Muscle layer of colon (tissue), 2 donors: ENCODE measurements around the gene ZNF775.
"Not testable (repeated sequence)": the region's sequence is repeated elsewhere in the genome, so short reads cannot be mapped to it uniquely, and the experiment has no call there.

Experiments
- H3K27ac ChIP-seq: one replicate; pipeline ENCODE4 v1.7.0; 2013; ENCODE audit warnings: low read depth, mild to moderate bottlenecking, low read length, moderate library complexity
- H3K27me3 ChIP-seq, 2 donors: one replicate each; pipeline ENCODE4 v1.7.0; 2013; ENCODE audit warnings: low read length in 2 of 2, mild to moderate bottlenecking in 2 of 2; ENCODE audit not compliant: insufficient read depth in 2 of 2, control insufficient read depth in 1 of 2
- H3K36me3 ChIP-seq: one replicate; pipeline ENCODE4 v1.7.0; 2013; ENCODE audit warnings: mild to moderate bottlenecking, low read length; ENCODE audit not compliant: insufficient read depth
- H3K4me1 ChIP-seq: one replicate; pipeline ENCODE4 v1.7.0; 2013; ENCODE audit warnings: mild to moderate bottlenecking, low read length; ENCODE audit not compliant: insufficient read depth
- H3K4me3 ChIP-seq, 2 donors: one replicate each; pipeline ENCODE4 v1.7.0; 2013; ENCODE audit warnings: low read length in 2 of 2, low read depth in 1 of 2, mild to moderate bottlenecking in 1 of 2, moderate library complexity in 1 of 2
- H3K9ac ChIP-seq: one replicate; pipeline ENCODE4 v1.7.0; 2013; ENCODE audit warnings: low read length
- H3K9me3 ChIP-seq: one replicate; pipeline ENCODE4 v1.7.0; 2013; ENCODE audit warnings: mild to moderate bottlenecking, low read length
- donor health status: abdominal sarcoma.
- donor health status: Adenocarcinoma of cecum.

The ZNF775 gene

DNA sequence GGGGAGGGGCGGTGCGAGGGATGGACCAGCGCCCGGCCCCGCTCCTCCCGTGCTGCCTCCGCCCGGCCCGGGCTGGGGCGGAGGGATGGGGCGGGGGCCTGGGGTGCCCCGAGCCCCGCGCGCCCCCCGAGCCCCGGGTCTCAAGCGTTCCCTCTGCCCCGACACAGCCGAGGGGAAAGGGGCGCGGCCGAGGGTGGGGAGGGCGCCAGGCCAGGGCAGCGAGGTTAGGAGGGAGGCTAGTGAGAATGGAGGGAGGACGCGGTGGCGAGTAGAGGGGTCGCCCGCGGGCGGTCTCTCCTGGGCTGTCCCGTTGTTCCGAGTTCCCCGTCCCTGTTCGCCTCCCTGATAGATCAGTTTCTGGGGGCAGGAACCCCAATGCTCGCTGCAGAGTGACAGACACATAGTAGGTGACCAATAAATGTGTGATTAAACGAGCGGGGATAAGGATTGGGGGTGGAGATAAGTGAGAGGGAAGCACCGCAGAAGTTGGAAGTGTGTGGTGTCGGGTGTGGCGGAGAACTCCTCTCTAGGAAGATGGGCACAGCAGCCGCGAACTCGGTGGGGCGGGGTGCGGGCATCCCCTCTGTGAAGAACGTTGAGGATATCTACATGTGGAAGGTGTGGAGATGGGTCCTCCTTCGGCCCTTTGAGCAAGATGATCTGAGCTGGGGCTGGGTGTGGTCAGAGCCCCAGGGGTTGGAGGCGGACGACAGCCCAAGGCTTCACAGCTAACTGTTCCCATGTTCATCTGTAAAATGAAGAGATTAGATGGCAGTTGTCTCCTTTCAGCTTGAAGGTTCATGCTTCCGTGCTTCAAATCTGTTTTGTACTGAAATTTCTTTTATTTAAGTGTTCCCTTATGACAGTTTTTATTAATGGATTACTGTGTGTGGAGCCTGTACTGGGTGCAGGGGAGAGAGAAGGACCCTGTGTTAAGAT is 580 bp downstream of the ZNF775 start:
- Histone ChIP-seq H3K9ac (peak overlapping the region; percentile 71), H3K4me1 (peaks cover 34% of the 10 kb centered on the region), H3K27me3 (no peaks in the 10 kb centered on the region), H3K4me3 (peak overlapping the region; percentile 35 to 95), H3K27ac (peak overlapping the region; percentile 95), H3K36me3 (no peaks in the 10 kb centered on the region), H3K9me3 (no peaks in the 10 kb centered on the region)

- H3K27me3 ChIP-seq: no peaks in the 10 kb centered on the region
- H3K27ac ChIP-seq: no peak overlapping the region
- H3K36me3 ChIP-seq: no peaks in the 10 kb centered on the region
- peak overlapping the region; percentile 35 to 95 for H3K4me3 ChIP-seq
- no peak overlapping the region for H3K9ac ChIP-seq
- no peaks in the 10 kb centered on the region for H3K9me3 ChIP-seq
- peaks cover 34% of the 10 kb centered on the region for H3K4me1 ChIP-seq
Measured at GRCh38 chr7:150380463-150380862, 1.3 kb downstream of the ZNF775 start.

DNA sequence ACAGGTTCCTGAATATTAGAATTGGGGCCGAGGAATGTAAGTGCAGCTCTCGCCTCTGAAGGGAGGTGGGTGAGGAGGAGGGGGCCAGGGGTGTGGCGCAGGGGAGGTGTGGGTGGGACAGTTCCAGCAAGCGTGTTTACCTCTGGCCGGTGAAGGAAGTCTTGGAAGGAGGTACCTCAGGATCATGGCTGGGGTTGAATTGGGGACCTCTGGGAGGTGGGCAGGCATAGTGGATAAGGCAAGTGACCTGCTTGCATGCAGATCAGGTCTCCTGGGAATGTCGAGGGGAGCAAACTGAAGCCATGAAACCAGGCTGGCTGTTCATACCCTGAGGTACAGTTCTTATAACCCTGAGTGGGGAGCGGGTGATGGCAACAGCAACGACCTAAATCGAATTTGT is 2.0 kb downstream of the ZNF775 start:
- Histone ChIP-seq H3K9ac (no peak overlapping the region), H3K36me3 (no peaks in the 10 kb centered on the region), H3K4me3 (no peak overlapping the region), H3K9me3 (no peaks in the 10 kb centered on the region), H3K4me1 (peaks cover 34% of the 10 kb centered on the region), H3K27ac (no peak overlapping the region), H3K27me3 (no peaks in the 10 kb centered on the region)

- Histone ChIP-seq H3K4me1 (peaks cover 34% of the 10 kb centered on the region), H3K4me3 (no peak overlapping the region), H3K27ac (no peak overlapping the region), H3K36me3 (no peaks in the 10 kb centered on the region), H3K27me3 (no peaks in the 10 kb centered on the region), H3K9ac (no peak overlapping the region), H3K9me3 (no peaks in the 10 kb centered on the region)
Measured at GRCh38 chr7:150381785-150382122, 2.6 kb downstream of the ZNF775 start.

DNA sequence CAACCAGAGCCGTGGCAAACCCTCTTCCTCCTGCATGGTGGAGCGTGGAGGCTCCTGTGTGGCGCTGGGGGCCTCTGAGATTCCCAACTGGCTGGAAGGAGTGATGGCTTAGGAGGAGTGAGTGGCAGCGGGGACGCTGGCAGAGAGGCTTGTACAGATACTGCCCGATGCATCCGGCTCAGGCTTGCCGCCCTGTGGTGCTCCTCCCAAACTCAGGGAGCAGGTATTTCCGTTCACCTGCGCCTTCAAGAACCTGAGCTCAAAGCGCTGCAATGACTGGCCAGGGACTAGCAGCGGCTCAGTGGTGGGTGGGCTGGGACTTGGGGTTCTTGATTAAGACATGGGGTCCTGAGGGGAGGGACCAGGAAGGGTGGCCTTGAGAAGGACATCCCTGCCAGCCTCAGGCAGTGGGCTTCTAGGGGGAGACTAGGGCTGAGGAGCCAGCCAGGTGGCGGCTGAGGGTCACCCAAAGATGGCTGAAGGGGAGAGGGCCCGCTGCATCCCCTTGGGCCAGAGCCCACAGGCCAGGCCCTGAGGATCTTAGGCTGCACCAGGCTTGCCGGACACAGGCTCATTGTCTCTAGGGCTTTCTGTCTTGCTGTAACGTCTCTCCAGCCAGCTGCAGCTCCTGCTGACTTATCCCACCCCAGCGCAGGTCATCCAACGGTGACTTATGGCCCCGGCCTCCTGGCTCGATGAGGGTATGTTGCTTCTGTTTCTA is 3.2 kb downstream of the ZNF775 start:
- Histone ChIP-seq H3K36me3 (no peaks in the 10 kb centered on the region), H3K27me3 (no peaks in the 10 kb centered on the region), H3K9ac (no peak overlapping the region), H3K27ac (no peak overlapping the region), H3K9me3 (no peaks in the 10 kb centered on the region), H3K4me1 (peaks cover 34% of the 10 kb centered on the region), H3K4me3 (no peak overlapping the region)

- H3K27me3 ChIP-seq: no peaks in the 10 kb centered on the region
- no peaks in the 10 kb centered on the region for H3K36me3 ChIP-seq
- H3K4me3 ChIP-seq: no peak overlapping the region
- H3K9ac ChIP-seq: no peak overlapping the region
- peaks cover 34% of the 10 kb centered on the region for H3K4me1 ChIP-seq
- H3K27ac ChIP-seq: no peak overlapping the region
- H3K9me3 ChIP-seq: no peaks in the 10 kb centered on the region
Measured at GRCh38 chr7:150382844-150383225, 3.7 kb downstream of the ZNF775 start.

DNA sequence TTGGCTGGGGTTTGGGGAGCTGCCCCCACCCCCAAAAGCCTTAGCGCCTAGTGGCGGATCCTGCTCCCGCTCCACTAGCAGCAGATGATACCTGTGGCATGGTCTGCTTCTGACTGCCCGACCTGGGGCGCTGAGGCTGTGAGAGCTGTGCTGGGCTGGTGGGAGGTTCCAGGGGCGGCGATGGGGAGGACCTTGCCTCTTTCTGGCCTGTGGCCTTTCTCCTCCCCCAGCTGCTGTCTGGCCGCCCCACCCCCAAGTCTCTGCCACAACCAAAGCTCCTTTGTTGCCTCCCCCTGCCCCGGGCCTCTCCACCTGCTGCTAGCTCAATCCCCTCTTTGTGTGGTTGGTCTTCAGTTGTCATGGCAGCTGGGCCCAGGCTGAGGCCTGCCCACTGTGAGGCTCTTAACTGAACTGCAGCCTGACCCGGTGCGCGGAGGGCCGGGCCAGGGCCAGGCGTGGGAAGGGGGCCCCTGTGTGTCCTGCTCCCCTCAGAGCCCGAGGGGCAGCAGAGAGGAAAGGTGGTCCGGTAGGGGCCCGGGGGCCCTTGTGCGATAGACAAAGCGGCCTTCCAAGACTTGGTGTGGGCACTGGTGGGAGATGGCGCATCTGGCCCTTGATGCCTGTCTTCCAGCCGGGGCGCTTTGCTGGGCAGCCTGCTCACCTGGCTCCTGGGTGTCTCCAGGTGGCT is 4.7 kb downstream of the ZNF775 start:
- Histone ChIP-seq H3K4me1 (peaks cover 37% of the 10 kb centered on the region), H3K4me3 (no peak overlapping the region), H3K36me3 (no peaks in the 10 kb centered on the region)

GRCh38 chr7:150384406-150385301 is 5.5 kb downstream of the ZNF775 start:
- Histone ChIP-seq H3K9ac (no peak overlapping the region), H3K36me3 (peaks cover 3% of the 10 kb centered on the region), H3K27ac (no peak overlapping the region), H3K27me3 (no peaks in the 10 kb centered on the region), H3K4me1 (peaks cover 44% of the 10 kb centered on the region), H3K9me3 (no peaks in the 10 kb centered on the region), H3K4me3 (no peak overlapping the region)

More for the DNA sequence above, 4.7 kb downstream of the ZNF775 start:
- H3K27me3 ChIP-seq: no peaks in the 10 kb centered on the region
- H3K9me3 ChIP-seq: no peaks in the 10 kb centered on the region
- no peak overlapping the region for H3K27ac ChIP-seq
- H3K9ac ChIP-seq: no peak overlapping the region

- Histone ChIP-seq H3K27me3 (no peaks in the 10 kb centered on the region), H3K9me3 (no peaks in the 10 kb centered on the region), H3K27ac (no peak overlapping the region), H3K36me3 (peaks cover 3% of the 10 kb centered on the region), H3K9ac (no peak overlapping the region), H3K4me1 (peaks cover 40% of the 10 kb centered on the region), H3K4me3 (no peak overlapping the region)
Measured at GRCh38 chr7:150385302-150385723, 6.2 kb downstream of the ZNF775 start.

DNA sequence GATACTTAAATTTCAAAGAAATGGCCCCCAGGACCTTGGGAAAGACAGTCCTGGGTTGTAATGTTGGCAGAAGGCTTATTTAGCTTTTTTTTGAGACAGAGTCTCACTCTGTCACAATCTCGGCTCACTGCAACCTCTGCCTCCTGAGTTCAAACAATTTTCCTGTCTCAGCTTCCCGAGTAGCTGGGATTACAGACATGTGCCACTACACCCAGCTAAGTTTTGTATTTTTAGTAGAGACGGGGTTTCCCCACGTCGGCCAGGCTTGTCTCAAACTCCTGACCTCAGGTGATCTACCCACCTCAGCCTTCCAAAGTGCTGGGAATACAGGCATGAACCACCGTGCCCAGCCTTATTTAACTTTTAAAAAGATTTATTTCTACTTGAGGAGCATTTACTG is 6.8 kb downstream of the ZNF775 start:
- not testable (repeated sequence) for H3K9ac ChIP-seq, H3K36me3 ChIP-seq, H3K27ac ChIP-seq, H3K9me3 ChIP-seq, H3K27me3 ChIP-seq, H3K4me3 ChIP-seq
- H3K4me1 ChIP-seq: peaks cover 35% of the 10 kb centered on the region
